HG02884 (cell line): ENCODE measurements around the gene MDFI.
"Not testable (repeated sequence)": the region's sequence is repeated elsewhere in the genome, so short reads cannot be mapped to it uniquely, and the experiment has no call there.

Experiments used
- ATAC-seq: cut with Tn5 transposase; IDR thresholded peaks from one replicate; pipeline ENCODE4 v1.9.1; 2021; ENCODE audit warnings: mild to moderate bottlenecking, moderate library complexity; ENCODE audit not compliant: unreplicated experiment

MDFI gene

GRCh38 chr6:41602422-41602743, 35.9 kb upstream of the MDFI start:
- ATAC-seq, result no peak

- ATAC-seq, result no peak
These were observed 35.2 kb upstream of the MDFI start for GRCh38 chr6:41602864-41603608.

- no peak for ATAC-seq
These were observed 34.3 kb upstream of the MDFI start for GRCh38 chr6:41604006-41604405.

GRCh38 chr6:41605649-41606048, 32.6 kb upstream of the MDFI start:
- no peak for ATAC-seq

- no peak for ATAC-seq
These were observed 31.2 kb upstream of the MDFI start for GRCh38 chr6:41607036-41607435.

- ATAC-seq, result no peak
These were observed 30.5 kb upstream of the MDFI start for GRCh38 chr6:41607736-41608135.

- no peak for ATAC-seq
These were observed 29.7 kb upstream of the MDFI start for GRCh38 chr6:41608443-41609151.

- ATAC-seq, result no peak
These were observed 23.6 kb upstream of the MDFI start for GRCh38 chr6:41614715-41615114.

- ATAC-seq, result no peak
These were observed 23.0 kb upstream of the MDFI start for GRCh38 chr6:41615311-41615710.

- no peak for ATAC-seq
These were observed 19.7 kb upstream of the MDFI start for GRCh38 chr6:41618598-41618997.

- not testable (repeated sequence) for ATAC-seq
These were observed 19.1 kb upstream of the MDFI start for GRCh38 chr6:41619193-41619592.

- no peak for ATAC-seq
These were observed 16.9 kb upstream of the MDFI start for GRCh38 chr6:41621367-41621766.

- ATAC-seq, result no peak
These were observed 16.5 kb upstream of the MDFI start for GRCh38 chr6:41621802-41622201.

GRCh38 chr6:41622206-41622988, 15.9 kb upstream of the MDFI start:
- no peak for ATAC-seq

GRCh38 chr6:41623330-41623729, 14.9 kb upstream of the MDFI start:
- ATAC-seq, result no peak

- no peak for ATAC-seq
These were observed 13.5 kb upstream of the MDFI start for GRCh38 chr6:41624621-41625380.

GRCh38 chr6:41625442-41625841, 12.8 kb upstream of the MDFI start:
- ATAC-seq, result no peak

- ATAC-seq, result no peak
These were observed 12.2 kb upstream of the MDFI start for GRCh38 chr6:41626022-41626421.

GRCh38 chr6:41626917-41627316, 11.4 kb upstream of the MDFI start:
- no peak for ATAC-seq

- ATAC-seq, result no peak
These were observed 9.1 kb upstream of the MDFI start for GRCh38 chr6:41629128-41629527.

GRCh38 chr6:41630069-41630468, 8.2 kb upstream of the MDFI start:
- no peak for ATAC-seq
